Right lobe of liver (tissue), 6 donors: ENCODE results near the gene BORCS6. TPM values are rescaled to one million over a fixed set of nuclear protein-coding genes. Genes with fewer than 3 reads are reported as not detected.

Source experiments
- ATAC-seq, 4 donors: fragments of 200-7000 bp; cut with Tn5 transposase; one replicate each; pipeline ENCODE4 v1.9.1; 2020; ENCODE audit warnings: mild to moderate bottlenecking in 4 of 4, moderate library complexity in 4 of 4
- DNase-seq, 3 donors: peaks; one replicate each; pipeline ENCODE4 v3.0.0-alpha.2; 2020
- H3K27ac ChIP-seq, 3 donors: fragments of 200-600 bp; one replicate each; pipeline ENCODE4 v1.8.0; 2022
- H3K27me3 ChIP-seq, 2 donors: fragments of 200-600 bp; one replicate each; pipeline ENCODE4 v1.8.0; 2022
- H3K36me3 ChIP-seq, 4 donors: fragments of 200-600 bp; sonication (generic) in 1 of 4; one replicate each; pipeline versions ENCODE4 v1.5.1 to v1.8.0; 2017 to 2022; ENCODE audit warnings: control low read depth in 1 of 4
- H3K4me1 ChIP-seq, 4 donors: fragments of 200-600 bp; sonication (generic) in 1 of 4; one replicate each; pipeline versions ENCODE4 v1.5.1 to v1.8.0; 2017 to 2022; ENCODE audit warnings: control low read depth in 1 of 4
- H3K4me3 ChIP-seq, 3 donors: fragments of 200-600 bp; one replicate each; pipeline ENCODE4 v1.8.0; 2022
- H3K9me3 ChIP-seq, 4 donors: fragments of 200-600 bp; sonication (generic) in 1 of 4; one replicate each; pipeline versions ENCODE4 v1.5.1 to v1.8.0; 2017 to 2022; ENCODE audit warnings: control low read depth in 1 of 4
- POLR2A ChIP-seq: fragments of 450-650 bp; IDR thresholded peaks from one replicate; pipeline ENCODE4 v1.6.1; 2017; ENCODE audit warnings: antibody characterized with exemption, mild to moderate bottlenecking
- WGBS: methylation state at CpG from one replicate; pipeline ENCODE4 v1.1.6; 2018; ENCODE audit warnings: low coverage, low lambda C conversion rate; ENCODE audit not compliant: insufficient coverage; ENCODE audit errors: missing lambda C conversion rate; 5-methylcytosine and 5-hydroxymethylcytosine counted together
- intact Hi-C, 2 donors: fragments of 100-400 bp; cut with DNase I; formaldehyde crosslinking; loops; one replicate each; pipeline versions ENCODE4 v1.11.2 to v1.14.1; 2022
- total RNA-seq, 6 experiments: library from RNA; depleted of rRNA in 2 of 6; stranded (reverse); fragments of >200 nt in 2 of 6; fragmentation: NEBNext Ultra II Directional in 3 of 6; extraction: Animal tissue kit (Norgen Biotek cat#: 25700) in 3 of 6; gene quantifications; one replicate each; pipeline versions ENCODE4 v1.1.0 to v1.2.4, GENCODE V29; 2016 to 2023
- TF ChIP-seq, protein P1 (sequence below), 4 donors: fragments of 200-600 bp in 3 of 4; fragments of 450-650 bp in 1 of 4; IDR thresholded peaks; one replicate each; pipeline versions ENCODE4 v1.5.1 to v1.8.0; 2016 to 2022; ENCODE audit warnings: antibody characterized with exemption in 4 of 4, mild to moderate bottlenecking in 2 of 4
- donor health status: DM: no; HTN: yes; CAD: no.
- donor health status: DM: no; HTN: no; CAD: no.
- donor health status: DM: no; HTN: no; CAD: no.
- donor health status: DM: no; HTN: yes; CAD: no.
- donor health status: DM: no; HTN: yes; CAD: no.

The BORCS6 gene
- total RNA-seq, 6 experiments from 2014 or later: 3.1 to 5.3 (median 4.2) TPM

DNA sequence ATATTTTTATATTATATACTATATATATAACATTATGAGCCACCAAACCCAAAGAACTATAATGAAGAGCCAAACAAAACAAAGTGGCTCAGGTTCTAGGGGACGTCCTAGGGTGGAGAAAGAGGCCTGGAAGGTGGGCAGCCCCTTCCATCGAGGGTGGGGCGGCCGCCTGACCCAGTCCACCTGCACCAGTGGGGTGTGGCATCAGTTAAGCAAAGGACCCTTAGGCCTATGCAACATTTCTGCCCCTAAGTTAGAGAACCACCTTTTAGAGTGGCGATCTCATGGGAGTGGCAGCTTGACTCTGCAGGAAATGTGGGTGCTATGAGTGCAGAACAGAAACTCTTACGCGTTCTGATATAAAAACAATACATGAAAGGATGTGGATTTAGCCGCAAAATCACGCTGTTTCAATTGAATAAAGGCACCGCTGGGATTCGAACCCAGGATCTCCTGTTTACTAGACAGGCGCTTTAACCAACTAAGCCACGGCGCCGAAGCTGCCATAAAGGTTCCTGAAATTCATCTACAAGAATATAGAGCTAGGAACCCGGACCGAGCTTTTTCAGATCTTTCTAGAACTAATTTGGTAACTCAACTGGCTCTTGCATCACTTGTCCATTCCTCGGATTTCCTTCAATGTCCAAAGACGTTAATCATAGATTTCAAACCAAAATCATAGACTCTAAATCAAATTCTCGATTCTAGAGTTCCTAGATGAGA is 36.0 kb upstream of the BORCS6 start:
- Histone ChIP-seq H3K4me1 (peaks cover 0 to 11% (median 3%) of the 10 kb centered on the region in 4 donors), H3K27ac (peak overlapping the region in 2 of 3 donors; percentile 10 to 58), H3K27me3 (no peaks in the 10 kb centered on the region), H3K9me3 (no peaks in the 10 kb centered on the region), H3K36me3 (peaks cover 2 to 35% (median 20%) of the 10 kb centered on the region in 4 donors), H3K4me3 (peak overlapping the region in 1 of 3 donors; percentile 39)
- intact Hi-C loops: no loop called here
- TF ChIP-seq, protein P1, sequence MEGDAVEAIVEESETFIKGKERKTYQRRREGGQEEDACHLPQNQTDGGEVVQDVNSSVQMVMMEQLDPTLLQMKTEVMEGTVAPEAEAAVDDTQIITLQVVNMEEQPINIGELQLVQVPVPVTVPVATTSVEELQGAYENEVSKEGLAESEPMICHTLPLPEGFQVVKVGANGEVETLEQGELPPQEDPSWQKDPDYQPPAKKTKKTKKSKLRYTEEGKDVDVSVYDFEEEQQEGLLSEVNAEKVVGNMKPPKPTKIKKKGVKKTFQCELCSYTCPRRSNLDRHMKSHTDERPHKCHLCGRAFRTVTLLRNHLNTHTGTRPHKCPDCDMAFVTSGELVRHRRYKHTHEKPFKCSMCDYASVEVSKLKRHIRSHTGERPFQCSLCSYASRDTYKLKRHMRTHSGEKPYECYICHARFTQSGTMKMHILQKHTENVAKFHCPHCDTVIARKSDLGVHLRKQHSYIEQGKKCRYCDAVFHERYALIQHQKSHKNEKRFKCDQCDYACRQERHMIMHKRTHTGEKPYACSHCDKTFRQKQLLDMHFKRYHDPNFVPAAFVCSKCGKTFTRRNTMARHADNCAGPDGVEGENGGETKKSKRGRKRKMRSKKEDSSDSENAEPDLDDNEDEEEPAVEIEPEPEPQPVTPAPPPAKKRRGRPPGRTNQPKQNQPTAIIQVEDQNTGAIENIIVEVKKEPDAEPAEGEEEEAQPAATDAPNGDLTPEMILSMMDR (IDR thresholded peaks at IDR 0.05): no peak
- no peak for TF ChIP-seq POLR2A
- DNase-seq: no peak
- WGBS: 56% methylated on average over 10 of the region's 20 CpGs
- ATAC-seq: no peak

DNA sequence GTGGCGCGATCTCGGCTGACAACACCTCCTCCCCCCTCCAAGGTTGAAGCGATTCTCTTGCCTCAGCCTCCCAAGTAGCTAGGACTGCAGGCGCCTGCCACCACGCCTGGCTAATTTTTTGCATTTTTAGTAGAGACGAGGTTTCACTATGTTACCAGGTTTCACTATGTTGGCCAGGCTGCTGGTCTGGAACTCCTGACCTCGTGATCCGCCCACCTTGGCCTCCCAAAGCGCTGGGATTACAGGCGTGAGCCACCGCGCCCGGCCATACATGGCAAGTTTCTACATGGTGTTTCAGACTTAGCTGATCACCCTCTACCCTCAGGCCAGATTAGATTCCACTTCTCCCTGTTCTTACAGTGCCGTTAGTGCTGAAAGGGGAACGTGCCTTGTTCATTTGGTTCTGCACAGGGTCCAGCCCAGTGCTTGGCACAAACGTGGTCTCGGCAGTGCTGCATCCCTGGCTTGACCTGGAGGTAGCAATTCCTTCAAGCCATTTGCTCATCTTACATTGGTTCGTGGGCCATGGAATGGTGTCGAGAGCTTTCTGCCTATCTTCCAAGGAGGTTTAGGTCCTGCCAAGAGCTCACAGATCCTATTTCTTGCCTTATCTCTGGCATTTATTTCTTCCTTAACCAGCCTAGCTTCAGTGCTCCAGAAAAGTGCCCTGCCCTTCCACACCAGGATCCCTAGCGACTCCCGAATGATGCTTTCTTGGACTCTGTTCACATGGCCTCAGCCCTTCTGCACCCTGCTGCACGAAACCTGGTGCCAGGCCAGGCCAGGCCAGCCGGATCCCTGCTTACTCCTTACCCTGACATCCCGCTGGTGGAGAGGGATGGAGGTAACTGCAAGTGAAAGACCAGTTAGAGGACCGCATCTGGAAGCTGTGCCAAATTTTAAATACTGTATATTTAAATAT is 35.2 kb upstream of the BORCS6 start:
- H3K36me3 ChIP-seq: peaks cover 2 to 27% (median 16%) of the 10 kb centered on the region in 4 donors
- intact Hi-C loops: no loop called here
- ATAC-seq (no peak), DNase-seq (no peak)
- 86% methylated on average over 17 of the region's 26 CpGs for WGBS
- no peak overlapping the region for H3K27ac ChIP-seq
- no peaks in the 10 kb centered on the region for H3K9me3 ChIP-seq
- H3K27me3 ChIP-seq: no peaks in the 10 kb centered on the region
- no peak overlapping the region for H3K4me3 ChIP-seq
- peaks cover 0 to 11% (median 3%) of the 10 kb centered on the region in 4 donors for H3K4me1 ChIP-seq
- no peak for TF ChIP-seq POLR2A
- TF ChIP-seq, protein P1 (IDR thresholded peaks at IDR 0.05): no peak

DNA sequence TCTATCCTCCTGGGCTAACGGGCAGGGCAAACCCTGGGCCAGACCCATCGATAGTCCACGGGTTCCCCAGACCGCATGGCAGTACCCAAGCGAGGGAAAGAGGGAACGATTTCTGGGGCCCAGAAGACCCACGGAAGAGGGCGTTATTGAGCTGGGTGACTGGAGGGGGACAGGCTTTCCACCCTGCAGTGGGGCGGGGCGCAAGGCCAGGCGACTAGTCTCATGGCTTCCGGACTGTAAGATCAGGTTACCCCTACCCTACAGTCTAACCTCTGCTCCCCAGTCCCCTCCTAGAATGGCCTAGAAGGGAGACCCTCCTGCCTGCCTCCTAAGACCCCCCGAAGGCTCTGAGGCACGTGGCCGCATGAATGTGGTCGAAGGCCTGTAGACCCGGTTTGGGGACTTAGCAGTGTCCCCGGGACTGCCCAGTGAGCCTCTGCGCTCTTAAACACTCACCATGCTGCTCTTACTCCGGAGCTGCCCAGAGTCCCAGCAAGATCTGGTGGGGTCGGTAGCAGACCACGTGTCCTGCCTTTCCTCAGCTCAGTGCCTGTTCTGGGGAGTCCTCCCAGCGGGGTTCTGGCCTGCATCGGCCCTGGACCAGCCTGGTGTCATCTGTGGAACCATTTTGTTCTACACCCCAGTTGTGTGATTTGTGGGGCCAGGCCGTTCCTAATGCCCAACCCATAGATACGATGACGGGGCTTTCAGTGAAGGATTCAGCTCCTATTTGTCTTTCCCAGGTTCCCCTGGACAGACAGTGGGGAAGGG is 33.6 kb upstream of the BORCS6 start:
- ATAC-seq (peak; percentile 14 to 40 (median 24)), DNase-seq (peak; percentile 73 to 77 (median 74))
- Histone ChIP-seq H3K27ac (peak overlapping the region; percentile 85 to 94 (median 89)), H3K36me3 (peaks cover 0 to 12% (median 7%) of the 10 kb centered on the region in 4 donors), H3K4me1 (peaks cover 0 to 11% (median 3%) of the 10 kb centered on the region in 4 donors), H3K27me3 (no peaks in the 10 kb centered on the region), H3K9me3 (no peaks in the 10 kb centered on the region), H3K4me3 (peak overlapping the region; percentile 49 to 65 (median 63))
- TF ChIP-seq, protein P1 (IDR thresholded peaks at IDR 0.05): peak; percentile 25 to 43 (median 32)
- no peak for TF ChIP-seq POLR2A
- intact Hi-C loops: no loop called here
- 25% methylated on average over 8 of the region's 27 CpGs for WGBS
